K562 (cell line): ENCODE results near the gene C10orf105. TPM values are rescaled to one million over a fixed set of nuclear protein-coding genes. Genes with fewer than 3 reads are reported as not detected.

ENCODE experiments used
- ARID2 ChIP-seq: fragments of 450-650 bp; IDR thresholded peaks from 2 replicates; pipeline ENCODE4 v1.6.1; 2017; ENCODE audit warnings: antibody characterized with exemption, mild to moderate bottlenecking
- BRD9 ChIP-seq: fragments of 450-650 bp; IDR thresholded peaks from 2 replicates; pipeline ENCODE4 v1.6.1; 2018; ENCODE audit warnings: low read depth; ENCODE audit not compliant: partially characterized antibody
- CBX1 ChIP-seq: sonication (generic); IDR thresholded peaks from 2 replicates; pipeline ENCODE4 v1.6.1; 2016; ENCODE audit warnings: antibody characterized with exemption, low read depth, mild to moderate bottlenecking
- CBX3 ChIP-seq, 2 experiments: IDR thresholded peaks; 1 replicate in 1 of 2; 2 replicates in 1 of 2; pipeline ENCODE4 v1.6.1; 2012; ENCODE audit warnings: inconsistent platforms in 2 of 2, low read length in 2 of 2, borderline replicate concordance in 1 of 2, control low read depth in 1 of 2
- HDAC1 ChIP-seq, 2 experiments: fragments of 450-650 bp; IDR thresholded peaks; 2 replicates each; pipeline ENCODE4 v1.6.1; 2016 to 2017; ENCODE audit warnings: inconsistent platforms in 1 of 2, mild to moderate bottlenecking in 1 of 2, moderate library complexity in 1 of 2
- HDAC2 ChIP-seq: fragments of 450-650 bp; IDR thresholded peaks from 2 replicates; pipeline ENCODE4 v1.6.1; 2016; ENCODE audit warnings: mild to moderate bottlenecking
- HMG20B ChIP-seq: fragments of 250-450 bp; sonication (Bioruptor Pico); IDR thresholded peaks from 2 replicates; pipeline ENCODE4 v1.5.0; 2021; ENCODE audit warnings: mild to moderate bottlenecking
- KDM1A ChIP-seq, 2 experiments: fragments of 450-650 bp; IDR thresholded peaks; 2 replicates each; pipeline ENCODE4 v1.6.1; 2016; ENCODE audit warnings: mild to moderate bottlenecking in 2 of 2
- PHB2 ChIP-seq: fragments of 450-650 bp; IDR thresholded peaks from 2 replicates; pipeline ENCODE4 v1.6.1; 2017; ENCODE audit warnings: low read depth
- PHTF2 ChIP-seq: fragments of 250-450 bp; sonication (Bioruptor Pico); IDR thresholded peaks from 2 replicates; pipeline ENCODE4 v1.5.0; 2021; ENCODE audit warnings: mild to moderate bottlenecking
- PTBP1 ChIP-seq: fragments of 200-400 bp; formaldehyde crosslinking; IDR thresholded peaks from 2 replicates; pipeline ENCODE4 v1.6.1; 2017; ENCODE audit warnings: low read depth, low read length
- RBM15 ChIP-seq: fragments of 200-400 bp; formaldehyde crosslinking; IDR thresholded peaks from 2 replicates; pipeline ENCODE4 v1.6.1; 2018; ENCODE audit warnings: mild to moderate bottlenecking, low read length, moderate library complexity; ENCODE audit not compliant: insufficient read depth
- RBM25 ChIP-seq: fragments of 200-400 bp; formaldehyde crosslinking; IDR thresholded peaks from 2 replicates; pipeline ENCODE4 v1.6.1; 2018; ENCODE audit warnings: low read length, low read depth, moderate library complexity; ENCODE audit not compliant: severe bottlenecking
- SIN3A ChIP-seq, 2 experiments: fragments of 150-350 bp in 1 of 2; IDR thresholded peaks; 2 replicates each; pipeline ENCODE4 v1.6.1; 2011 to 2016; ENCODE audit warnings: borderline replicate concordance in 2 of 2, low read depth in 2 of 2, low read length in 2 of 2, mild to moderate bottlenecking in 2 of 2, moderate library complexity in 2 of 2; ENCODE audit not compliant: control insufficient read depth in 1 of 2
- SMARCA5 ChIP-seq: fragments of 450-650 bp; IDR thresholded peaks from 2 replicates; pipeline ENCODE4 v1.6.1; 2016
- TCF7L2 ChIP-seq: fragments of 150-350 bp; IDR thresholded peaks from 2 replicates; pipeline ENCODE4 v1.6.1; 2016; ENCODE audit warnings: low read depth, mild to moderate bottlenecking, low read length, moderate library complexity
- ZBTB34 ChIP-seq: fragments of 250-450 bp; sonication (Bioruptor Pico); IDR thresholded peaks from 2 replicates; pipeline ENCODE4 v1.8.0; 2021; ENCODE audit warnings: mild to moderate bottlenecking, moderate library complexity
- ZFP36 ChIP-seq: fragments of 150-350 bp; IDR thresholded peaks from 2 replicates; pipeline ENCODE4 v1.6.1; 2018; ENCODE audit warnings: low read length, low read depth; ENCODE audit not compliant: partially characterized antibody
- ZNF696 ChIP-seq: fragments of 250-450 bp; sonication (Bioruptor Pico); conservative IDR thresholded peaks from 2 replicates; pipeline ENCODE4 v1.4.0; 2020; ENCODE audit warnings: mild to moderate bottlenecking, moderate library complexity
- polyA plus RNA-seq, 8 experiments: library from polyadenylated mRNA; depleted of rRNA in 4 of 8; stranded (reverse) in 5 of 8; unstranded in 3 of 8; fragments of >200 nt; fragmentation: Nextera tagmentation in 2 of 8; fragmentation: Illumina TruSeq in 1 of 8; extraction: Ambion mirVana in 2 of 8; extraction: Trizol in 1 of 8; gene quantifications; 2 replicates each; pipeline versions ENCODE4 v1.2.1 to v1.2.3, GENCODE V29; 2011 to 2014; ENCODE audit warnings: inconsistent platforms in 1 of 8, missing spikeins in 1 of 8
- total RNA-seq, 7 experiments: library from RNA; depleted of rRNA in 6 of 7; stranded (reverse); fragments of >200 nt in 6 of 7; fragmentation: Illumina TruSeq in 2 of 7; extraction: Trizol in 2 of 7; gene quantifications; 2 replicates each; pipeline versions ENCODE4 v1.2.1 to v1.2.3, GENCODE V29; 2011 to 2021; ENCODE audit warnings: low replicate concordance in 1 of 7

Gene C10orf105
- total and polyA plus RNA-seq, 9 of the 15 experiments (the other 6 are each of a cell fraction or from before 2014, with no cell fraction given), result 0.03 to 0.25 (median 0.04) TPM; not detected in 3

GRCh38 chr10:71698737-71699136 lies 20.8 kb downstream of the C10orf105 start (continued):
- TF ChIP-seq ZNF696 (CRISPR knock-in tag) (no peak), CBX3 (IDR thresholded peaks at IDR 0.05; ENCODE audit: borderline replicate concordance in 1 of 2, low read length in 2 of 2) (peak in 1 of 2 experiments; percentile 37; a peak in 1 of 3 replicates), CBX1 (peak; percentile 74; the same call in 1 of the 2 replicates), RBM15 (no peak), PTBP1 (peak; percentile 88), ZFP36 (peak; percentile 94), HDAC1 (IDR thresholded peaks at IDR 0.05) (no peak), KDM1A (IDR thresholded peaks at IDR 0.05) (peak; percentile 87 to 92), RBM25 (peak; percentile 99), HMG20B (CRISPR knock-in tag) (no peak), SIN3A (IDR thresholded peaks at IDR 0.05; ENCODE audit: borderline replicate concordance in 2 of 2, control insufficient read depth in 1 of 2, low read depth in 2 of 2, low read length in 2 of 2) (no peak), TCF7L2 (no peak), PHTF2 (CRISPR knock-in tag) (no peak), SMARCA5 (peak; percentile 93), BRD9 (peak; percentile 53), PHB2 (no peak), HDAC2 (peak; percentile 83), ARID2 (no peak), ZBTB34 (CRISPR knock-in tag) (no peak)
